ENCODE results near the gene NHSL2. TPM values are rescaled to one million over a fixed set of nuclear protein-coding genes. Genes with fewer than 3 reads are reported as not detected.

The NHSL2 gene
- total and polyA plus RNA-seq, 8 donors, result under 0.01 to 6.4 (median 1.7) TPM

GRCh38 chrX:72051589-72051988 is 140.9 kb downstream of the NHSL2 start:
- TF ChIP-seq EP300 (IDR thresholded peaks at IDR 0.05) (no peak), POLR2AphosphoS5 (IDR thresholded peaks at IDR 0.05) (no peak), POLR2A (IDR thresholded peaks at IDR 0.05) (no peak), CTCF (IDR thresholded peaks at IDR 0.05) (no peak)
- Histone ChIP-seq H3K36me3 (no peaks in the 10 kb centered on the region), H3K4me1 (peaks cover 0 to 26% (median 10%) of the 10 kb centered on the region in 4 donors), H3K27me3 (no peaks in the 10 kb centered on the region), H3K4me3 (no peak overlapping the region), H3K9me3 (no peaks in the 10 kb centered on the region), H3K27ac (no peak overlapping the region)
- intact Hi-C loops (cut with DNase I; ENCODE audit: low total_unique reads), result no loop called here
- no peak for DNase-seq
- WGBS, 5 donors, result 80 to 96% (median 86%) methylated on average over 2 of the region's 2 CpGs

- WGBS, 5 donors, result 39 to 65% (median 58%) methylated on average over 4 to 5 of the region's 5 CpGs
- H3K4me1 ChIP-seq, result peaks cover 0 to 21% (median 7%) of the 10 kb centered on the region in 4 donors
- no peak for DNase-seq
- no peak overlapping the region for H3K4me3 ChIP-seq
- H3K27me3 ChIP-seq, result peaks cover 0 to 3% (median 0%) of the 10 kb centered on the region in 3 donors
- H3K9me3 ChIP-seq, result no peaks in the 10 kb centered on the region
- TF ChIP-seq POLR2A (IDR thresholded peaks at IDR 0.05) (no peak), EP300 (IDR thresholded peaks at IDR 0.05) (no peak), CTCF (IDR thresholded peaks at IDR 0.05) (no peak), POLR2AphosphoS5 (IDR thresholded peaks at IDR 0.05) (no peak)
- intact Hi-C loops (cut with DNase I; ENCODE audit: low total_unique reads), result no loop called here
- H3K27ac ChIP-seq, result no peak overlapping the region
- no peaks in the 10 kb centered on the region for H3K36me3 ChIP-seq
Measured at GRCh38 chrX:72052415-72053090, 141.9 kb downstream of the NHSL2 start.

GRCh38 chrX:72053508-72053907 is 142.9 kb downstream of the NHSL2 start:
- H3K27me3 ChIP-seq, result peaks cover 0 to 4% (median 0%) of the 10 kb centered on the region in 3 donors
- peaks cover 0 to 18% (median 6%) of the 10 kb centered on the region in 4 donors for H3K4me1 ChIP-seq
- intact Hi-C loops (cut with DNase I; ENCODE audit: low total_unique reads), result no loop called here
- TF ChIP-seq EP300 (IDR thresholded peaks at IDR 0.05) (no peak), CTCF (IDR thresholded peaks at IDR 0.05) (no peak), POLR2AphosphoS5 (IDR thresholded peaks at IDR 0.05) (no peak), POLR2A (IDR thresholded peaks at IDR 0.05) (no peak)
- no peak overlapping the region for H3K4me3 ChIP-seq
- H3K9me3 ChIP-seq, result no peaks in the 10 kb centered on the region
- WGBS, 5 donors, result 82 to 93% (median 92%) methylated on average over 5 of the region's 5 CpGs
- no peaks in the 10 kb centered on the region for H3K36me3 ChIP-seq
- H3K27ac ChIP-seq, result no peak overlapping the region
- no peak for DNase-seq

GRCh38 chrX:72054779-72055489 is 144.3 kb downstream of the NHSL2 start:
- H3K27me3 ChIP-seq, result peaks cover 0 to 4% (median 0%) of the 10 kb centered on the region in 3 donors
- H3K4me3 ChIP-seq, result no peak overlapping the region
- intact Hi-C loops (cut with DNase I; ENCODE audit: low total_unique reads), result no loop called here
- DNase-seq, result peak in 1 of 2 donors; percentile 34
- H3K4me1 ChIP-seq, result peaks cover 0 to 16% (median 0%) of the 10 kb centered on the region in 4 donors
- H3K27ac ChIP-seq, result no peak overlapping the region
- 72 to 87% (median 79%) methylated on average over 18 to 19 of the region's 19 CpGs for WGBS, 5 donors
- no peak for TF ChIP-seq CTCF (IDR thresholded peaks at IDR 0.05)
- TF ChIP-seq POLR2AphosphoS5 (IDR thresholded peaks at IDR 0.05), result no peak
- no peak for TF ChIP-seq POLR2A (IDR thresholded peaks at IDR 0.05)
- no peaks in the 10 kb centered on the region for H3K9me3 ChIP-seq
- H3K36me3 ChIP-seq, result no peaks in the 10 kb centered on the region
